HG03060 (cell line): ENCODE measurements around the gene DISP3.

Source experiments
- ATAC-seq: cut with Tn5 transposase; IDR thresholded peaks from one replicate; pipeline ENCODE4 v1.9.1; 2021; ENCODE audit warnings: low read depth, moderate number of reproducible peaks; ENCODE audit not compliant: unreplicated experiment

DISP3 gene

GRCh38 chr1:11538886-11539285 lies 59.9 kb downstream of the DISP3 start:
- ATAC-seq = no peak

GRCh38 chr1:11539850-11540772 lies 61.2 kb downstream of the DISP3 start:
- no peak for ATAC-seq

- no peak for ATAC-seq
These were observed 61.8 kb downstream of the DISP3 start for GRCh38 chr1:11540773-11541160.

- ATAC-seq = no peak
These were observed 62.3 kb downstream of the DISP3 start for GRCh38 chr1:11541236-11541635.

GRCh38 chr1:11541956-11542355 lies 63.0 kb downstream of the DISP3 start:
- no peak for ATAC-seq

- no peak for ATAC-seq
These were observed 64.4 kb downstream of the DISP3 start for GRCh38 chr1:11543392-11543791.

GRCh38 chr1:11543796-11544195 lies 64.8 kb downstream of the DISP3 start:
- ATAC-seq = no peak

GRCh38 chr1:11546456-11546855 lies 67.5 kb downstream of the DISP3 start:
- no peak for ATAC-seq

- no peak for ATAC-seq
These were observed 71.8 kb downstream of the DISP3 start for GRCh38 chr1:11550664-11551283.

- no peak for ATAC-seq
These were observed 79.3 kb downstream of the DISP3 start for GRCh38 chr1:11558276-11558675.

GRCh38 chr1:11558871-11559590 lies 80.1 kb downstream of the DISP3 start:
- no peak for ATAC-seq

- ATAC-seq = no peak
These were observed 80.6 kb downstream of the DISP3 start for GRCh38 chr1:11559591-11559970.

- ATAC-seq = no peak
These were observed 81.1 kb downstream of the DISP3 start for GRCh38 chr1:11560061-11560460.

GRCh38 chr1:11561740-11562139 lies 82.8 kb downstream of the DISP3 start:
- ATAC-seq = no peak

GRCh38 chr1:11562664-11563063 lies 83.7 kb downstream of the DISP3 start:
- no peak for ATAC-seq

- ATAC-seq = no peak
These were observed 84.7 kb downstream of the DISP3 start for GRCh38 chr1:11563560-11564069.

GRCh38 chr1:11564237-11564636 lies 85.3 kb downstream of the DISP3 start:
- no peak for ATAC-seq

GRCh38 chr1:11566042-11566850 lies 87.3 kb downstream of the DISP3 start:
- no peak for ATAC-seq

GRCh38 chr1:11567244-11568065 lies 88.5 kb downstream of the DISP3 start:
- ATAC-seq = no peak
